Erythroblast (primary cell): ENCODE measurements around the gene EDC4.

ENCODE experiments used
- GATA1 ChIP-seq: IDR thresholded peaks from 2 replicates; pipeline ENCODE4 v1.6.1; 2011; ENCODE audit warnings: low read depth, mild to moderate bottlenecking, control low read depth, low read length, moderate library complexity
- POLR2A ChIP-seq: IDR thresholded peaks from 2 replicates; pipeline ENCODE4 v1.6.1; 2011; ENCODE audit warnings: mild to moderate bottlenecking, low read length

DNA sequence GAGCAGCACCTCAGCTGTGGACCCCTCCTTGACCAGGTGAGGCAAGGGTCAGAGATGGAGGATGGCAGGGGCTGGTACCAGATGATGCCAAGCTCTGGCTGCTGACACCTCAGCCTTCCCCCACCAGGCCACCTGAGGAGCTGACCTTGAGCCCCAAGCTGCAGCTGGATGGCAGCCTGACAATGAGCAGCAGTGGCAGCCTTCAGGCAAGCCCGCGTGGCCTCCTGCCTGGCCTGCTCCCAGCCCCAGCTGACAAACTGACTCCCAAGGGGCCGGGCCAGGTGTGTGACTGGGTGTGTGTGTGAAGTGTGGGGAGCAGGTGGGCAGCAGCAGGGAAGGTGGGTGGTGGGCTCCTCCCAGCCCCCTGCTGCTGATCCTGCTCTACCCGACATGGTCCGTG is 7.1 kb downstream of the EDC4 start:
- TF ChIP-seq POLR2A, result no peak
- TF ChIP-seq GATA1, result no peak
